CD4-positive, alpha-beta T cell treated with Interleukin-15 for 1 hour (primary cell): Measurements from ENCODE around the gene TAOK1.

ENCODE experiments used
- DNase-seq: peaks from one replicate; pipeline ENCODE4 v3.0.0-alpha.2; 2020

TAOK1 gene

DNA sequence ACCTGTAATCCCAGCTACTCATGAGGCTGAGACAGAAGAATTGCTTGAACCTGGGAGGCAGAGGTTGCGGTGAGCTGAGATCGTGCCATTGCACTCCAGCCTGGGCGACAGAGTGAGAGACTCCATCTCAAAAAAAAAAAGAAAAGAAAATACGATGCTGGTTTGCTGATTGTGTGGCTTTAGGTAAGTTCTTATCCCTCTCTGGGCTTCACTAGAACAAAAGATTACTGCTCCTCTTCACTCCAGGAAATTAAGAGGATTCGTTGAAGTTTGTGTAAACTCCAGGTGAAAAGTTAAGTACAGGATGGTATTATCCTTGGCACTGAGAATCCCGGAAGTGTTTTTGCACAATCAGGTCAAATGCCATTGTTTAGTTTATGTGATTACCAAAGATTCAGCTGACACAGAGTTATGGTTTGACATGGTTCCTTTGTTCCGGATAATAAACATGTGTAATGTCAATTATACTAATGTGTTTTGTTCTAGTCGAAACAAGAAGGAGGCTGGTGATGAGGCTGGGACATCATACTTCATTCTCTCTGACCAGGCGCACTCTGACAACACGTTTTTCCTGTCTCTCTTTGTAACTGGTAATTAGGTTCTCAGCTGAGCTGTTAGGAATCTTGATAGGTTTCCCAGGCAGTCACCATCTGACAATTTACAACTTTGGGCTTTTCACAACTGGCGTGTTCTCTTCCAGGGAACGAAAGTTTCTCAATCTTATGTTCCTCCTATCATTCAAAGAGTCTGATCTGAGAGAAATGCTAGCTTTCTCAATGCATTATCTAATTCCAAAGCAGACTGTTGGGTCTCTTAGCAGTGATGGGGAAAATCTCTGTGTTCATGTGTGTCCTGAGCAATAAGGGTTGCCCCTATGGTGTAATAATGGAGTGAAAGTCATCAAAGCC lies 10.8 kb upstream of the TAOK1 start:
- DNase-seq: no peak

DNA sequence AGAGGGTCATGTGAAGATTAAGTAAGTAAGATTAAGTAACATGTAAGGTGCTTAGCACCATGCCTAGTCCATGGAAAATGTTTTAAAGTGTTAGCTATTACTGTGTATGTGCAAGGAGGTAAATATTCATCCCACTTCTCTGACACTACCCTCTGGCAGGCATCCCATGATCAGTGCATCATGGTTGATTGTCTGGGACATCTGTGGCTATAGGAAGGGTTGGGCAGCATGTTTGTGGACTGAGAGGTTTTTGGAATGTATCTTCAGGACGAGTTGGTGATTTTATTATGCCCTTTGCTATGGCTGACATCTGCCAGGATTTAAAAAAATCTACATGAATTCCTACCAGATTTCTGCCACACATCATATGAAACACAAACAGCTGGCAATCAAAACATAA lies 6.5 kb upstream of the TAOK1 start:
- no peak for DNase-seq

DNA sequence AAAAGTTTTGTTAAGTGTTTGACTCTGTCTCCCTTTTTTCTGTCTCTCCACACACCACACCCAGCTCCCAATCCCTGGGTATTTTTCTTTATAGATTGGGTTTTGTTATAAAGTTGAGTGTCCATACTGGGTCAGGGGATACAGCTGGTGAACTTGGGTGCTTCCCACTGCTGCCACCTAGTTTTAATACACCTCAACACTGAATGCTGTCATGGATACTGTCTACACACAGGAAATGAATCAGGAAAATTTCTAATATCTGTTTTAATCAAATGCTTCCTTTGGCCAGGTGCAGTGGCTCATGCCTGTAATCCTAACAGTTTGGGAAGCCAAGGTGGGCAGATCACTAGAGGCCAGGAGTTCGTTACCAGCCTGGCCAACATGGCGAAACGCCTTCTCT lies 5.3 kb upstream of the TAOK1 start:
- DNase-seq: no peak

DNA sequence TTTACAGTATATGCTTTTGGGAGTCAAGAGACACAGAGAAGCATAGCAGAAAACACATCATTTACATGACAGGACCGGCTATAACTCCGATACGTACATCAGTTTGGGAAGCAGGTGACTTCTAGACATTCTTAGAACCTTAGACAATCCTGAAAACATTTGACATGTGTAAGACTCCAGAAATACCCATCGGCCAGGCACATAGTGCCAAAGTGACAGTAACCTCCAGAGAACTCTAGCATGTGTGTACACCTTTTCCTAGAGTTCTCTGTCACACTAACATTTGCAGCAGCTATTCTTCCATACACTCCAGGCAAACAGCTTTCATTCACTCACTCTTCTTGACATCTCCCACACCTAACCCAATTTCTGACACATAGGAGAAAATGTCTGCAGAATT lies 3.4 kb upstream of the TAOK1 start:
- DNase-seq: no peak

DNA sequence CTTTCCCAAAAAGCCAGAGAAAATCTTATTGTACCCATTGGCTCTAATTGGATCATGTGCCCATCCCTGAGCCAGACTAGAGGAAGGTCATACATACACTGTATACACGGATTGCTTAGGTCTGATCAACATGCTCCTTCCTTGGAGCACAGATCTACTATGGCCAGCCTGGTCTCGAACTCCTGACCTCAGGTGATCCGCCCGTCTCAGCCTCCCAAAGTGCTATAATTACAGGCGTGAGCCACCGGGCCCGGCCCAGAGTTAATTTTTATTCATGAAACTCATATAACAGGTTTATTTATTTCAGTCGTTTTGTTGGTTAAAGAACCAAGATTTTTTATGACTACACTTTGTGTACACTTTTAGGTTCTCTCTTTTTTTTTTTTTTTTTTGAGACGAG lies 1.2 kb upstream of the TAOK1 start:
- no peak for DNase-seq

DNA sequence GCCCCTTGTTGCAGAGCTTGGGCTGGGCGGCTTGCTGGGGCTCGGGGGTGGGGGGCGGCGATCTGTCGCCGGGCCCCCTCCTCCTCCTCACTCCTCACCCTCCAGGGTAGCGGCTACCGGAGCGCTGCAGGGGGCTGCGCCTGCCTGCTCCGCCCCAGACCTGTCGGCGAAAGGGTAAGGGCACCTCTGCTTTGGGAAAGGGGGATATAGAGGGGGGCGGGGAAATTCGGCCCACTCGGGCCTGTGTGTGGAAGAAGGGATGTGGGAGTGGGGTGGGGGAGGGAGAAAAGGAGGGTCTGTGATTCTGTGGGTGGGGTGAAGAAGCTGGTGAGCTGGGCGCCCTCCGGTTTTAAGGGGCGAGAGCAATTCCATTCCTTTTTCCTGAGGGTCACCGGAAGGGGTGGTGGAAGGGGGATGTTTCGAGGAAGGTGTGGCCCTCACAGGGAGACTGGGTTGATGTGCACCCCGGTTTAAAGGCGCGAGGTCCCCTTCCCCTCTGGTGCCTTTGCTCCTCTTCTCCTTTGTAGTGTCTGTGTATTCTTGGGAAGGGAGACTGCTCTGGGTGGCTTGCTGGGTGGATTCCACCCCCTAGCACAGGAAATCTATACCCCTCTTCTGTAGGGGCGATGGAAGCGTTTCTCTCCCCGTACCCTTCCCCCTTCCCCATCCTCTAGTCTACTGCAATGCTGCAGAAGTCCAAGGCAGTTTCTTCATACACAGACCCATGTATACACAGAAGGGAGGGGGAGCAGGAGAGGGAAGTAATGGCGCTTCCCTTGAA lies 878 bp downstream of the TAOK1 start:
- no peak for DNase-seq

DNA sequence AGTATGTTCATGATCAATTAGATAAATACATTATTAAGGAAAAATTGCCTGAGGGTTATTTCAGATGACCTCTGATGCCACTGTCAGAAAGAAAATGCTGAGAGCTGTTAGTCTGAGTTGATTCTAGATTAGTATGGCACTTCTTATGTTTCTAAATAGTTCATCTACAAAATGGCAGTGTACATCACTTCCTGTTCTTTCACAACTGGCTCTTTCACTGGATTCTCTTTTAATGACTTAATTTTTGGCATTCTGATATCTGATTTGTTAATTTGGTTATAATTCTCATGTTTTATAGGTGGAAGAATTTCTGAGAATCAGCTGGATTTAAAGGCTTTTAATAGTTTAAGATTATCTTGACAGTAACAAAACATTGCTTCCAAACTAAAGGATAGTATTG lies 3.3 kb downstream of the TAOK1 start:
- no peak for DNase-seq

DNA sequence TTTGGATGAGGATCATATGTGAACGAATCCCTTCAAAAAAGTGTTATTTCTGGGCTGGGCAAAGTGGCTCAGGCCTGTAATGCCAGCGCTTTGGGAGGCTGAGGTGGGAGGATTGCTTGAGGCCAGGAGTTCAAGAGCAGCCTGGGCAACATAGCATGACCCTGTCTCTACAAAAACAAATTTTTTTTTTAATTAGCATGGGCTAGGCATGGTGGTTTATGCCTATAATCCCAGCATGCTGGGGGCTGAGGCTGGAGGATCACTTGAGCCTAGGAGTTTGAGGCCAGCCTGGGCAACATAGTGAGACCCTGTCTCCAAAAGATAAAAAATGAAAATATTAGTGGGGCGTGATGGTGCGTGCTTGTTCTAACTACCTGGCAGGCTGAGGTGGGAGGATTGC lies 4.6 kb downstream of the TAOK1 start:
- DNase-seq: no peak

DNA sequence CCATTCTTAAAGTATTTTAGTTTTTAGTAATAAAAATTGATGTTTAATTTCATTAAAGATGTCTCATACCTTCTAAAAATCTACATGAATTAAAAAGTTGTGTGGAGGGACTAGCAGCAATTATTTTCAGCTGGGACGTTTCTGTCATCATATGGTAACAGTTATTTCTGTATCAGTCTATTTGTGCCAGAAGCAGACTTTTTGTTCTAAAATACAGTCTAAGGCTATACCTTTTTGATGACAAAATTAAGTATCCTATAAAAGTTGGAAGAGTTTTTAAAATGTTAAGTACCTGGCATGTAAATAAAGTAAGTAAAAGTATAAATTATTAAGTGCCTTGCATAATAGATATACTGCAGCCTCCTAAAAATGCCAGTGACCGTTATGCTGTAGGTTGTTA lies 5.9 kb downstream of the TAOK1 start:
- no peak for DNase-seq

DNA sequence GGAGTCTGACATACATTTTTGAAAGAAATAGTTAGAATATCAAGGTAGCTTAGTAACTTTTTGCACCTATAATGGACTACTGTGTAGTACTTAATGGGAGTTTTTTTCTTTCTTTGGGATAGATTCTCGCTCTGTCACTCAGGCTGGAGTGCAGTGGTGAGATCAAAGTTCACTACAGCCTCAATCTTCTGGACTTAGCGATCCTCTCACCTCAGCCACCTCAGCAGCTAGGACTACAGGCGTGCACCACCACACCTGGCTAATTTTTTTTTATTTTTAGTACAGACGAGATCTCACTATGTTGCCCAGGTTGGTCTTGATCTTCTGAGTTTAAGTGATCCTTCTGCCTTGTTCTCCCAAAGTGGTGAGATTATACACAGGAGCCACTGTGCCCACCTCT lies 9.5 kb downstream of the TAOK1 start:
- no peak for DNase-seq

DNA sequence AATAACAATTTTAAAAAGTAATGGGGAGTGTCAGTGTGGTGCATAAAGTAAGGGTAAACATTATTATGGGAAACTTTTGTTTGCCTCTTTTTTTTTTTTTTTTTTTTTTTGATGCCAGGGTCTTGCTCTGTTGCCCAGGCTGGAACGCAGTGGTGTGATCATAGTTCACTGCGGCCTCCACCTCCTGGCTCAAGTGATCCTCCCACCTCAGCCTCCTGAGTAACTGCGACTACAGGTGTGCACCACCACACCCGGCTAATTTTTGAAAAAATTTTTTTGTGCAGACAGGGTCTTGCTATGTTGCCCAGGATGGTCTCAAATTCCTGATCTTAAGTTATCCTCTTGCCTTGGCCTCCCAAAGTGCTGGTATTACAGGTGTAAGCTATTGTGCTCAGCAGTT lies 10.7 kb downstream of the TAOK1 start:
- DNase-seq: no peak

DNA sequence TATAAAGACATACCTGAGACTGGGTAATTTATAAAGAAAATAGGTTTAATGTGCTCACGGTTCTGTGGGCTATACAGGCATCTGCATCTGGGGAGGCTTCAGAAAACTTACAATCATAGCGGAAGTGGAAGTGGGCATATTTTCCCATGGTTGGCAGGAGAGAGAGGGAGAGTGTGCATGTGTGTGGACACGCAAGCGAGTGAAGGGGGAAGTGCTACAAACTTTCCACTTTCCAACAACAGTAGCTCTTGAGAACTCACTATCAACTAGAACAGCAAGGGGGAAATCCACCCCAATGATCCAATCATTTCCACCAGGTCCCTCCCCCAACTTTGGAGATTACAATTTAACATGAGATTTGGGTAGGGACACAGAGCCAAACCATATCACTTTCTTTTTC lies 11.1 kb downstream of the TAOK1 start:
- no peak for DNase-seq

DNA sequence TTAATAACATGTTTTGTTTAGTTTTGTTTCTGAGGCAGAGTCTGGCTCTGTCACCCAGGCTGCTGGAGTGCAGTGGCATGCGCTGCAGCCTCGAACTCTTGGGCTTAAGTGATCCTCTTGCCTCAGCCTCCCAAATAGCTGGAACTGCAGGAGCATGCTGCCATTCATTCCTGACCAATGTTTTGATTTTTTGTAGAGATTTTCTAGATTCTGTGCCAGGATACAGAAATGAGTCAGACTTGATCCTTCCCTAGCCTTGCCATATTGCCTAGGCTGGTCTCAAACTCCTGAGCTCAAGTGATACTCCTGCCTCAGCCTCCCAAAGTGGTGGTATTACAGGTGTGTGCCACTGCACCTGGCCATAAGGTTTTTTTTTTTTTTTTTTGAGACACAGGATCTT lies 17.7 kb downstream of the TAOK1 start:
- DNase-seq: no peak

DNA sequence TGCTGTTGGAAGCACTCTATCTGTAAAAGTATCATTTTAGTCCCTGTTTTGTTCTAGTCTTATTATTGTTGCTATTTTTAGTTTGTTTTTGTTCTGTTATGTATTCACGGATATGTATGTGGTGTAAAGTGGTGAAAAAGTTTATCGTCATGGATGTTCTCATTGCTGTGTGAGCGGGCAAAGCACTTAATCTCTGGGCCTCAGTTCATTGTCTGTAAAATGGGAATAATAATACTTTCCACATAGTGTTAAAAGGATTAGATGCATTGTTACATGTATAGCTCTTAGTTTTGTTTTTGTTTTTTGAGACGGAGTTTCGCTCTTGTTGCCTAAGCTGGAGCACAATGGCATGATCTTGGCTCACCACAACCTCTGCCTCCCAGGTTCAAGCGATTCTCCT lies 19.8 kb downstream of the TAOK1 start:
- DNase-seq: no peak

DNA sequence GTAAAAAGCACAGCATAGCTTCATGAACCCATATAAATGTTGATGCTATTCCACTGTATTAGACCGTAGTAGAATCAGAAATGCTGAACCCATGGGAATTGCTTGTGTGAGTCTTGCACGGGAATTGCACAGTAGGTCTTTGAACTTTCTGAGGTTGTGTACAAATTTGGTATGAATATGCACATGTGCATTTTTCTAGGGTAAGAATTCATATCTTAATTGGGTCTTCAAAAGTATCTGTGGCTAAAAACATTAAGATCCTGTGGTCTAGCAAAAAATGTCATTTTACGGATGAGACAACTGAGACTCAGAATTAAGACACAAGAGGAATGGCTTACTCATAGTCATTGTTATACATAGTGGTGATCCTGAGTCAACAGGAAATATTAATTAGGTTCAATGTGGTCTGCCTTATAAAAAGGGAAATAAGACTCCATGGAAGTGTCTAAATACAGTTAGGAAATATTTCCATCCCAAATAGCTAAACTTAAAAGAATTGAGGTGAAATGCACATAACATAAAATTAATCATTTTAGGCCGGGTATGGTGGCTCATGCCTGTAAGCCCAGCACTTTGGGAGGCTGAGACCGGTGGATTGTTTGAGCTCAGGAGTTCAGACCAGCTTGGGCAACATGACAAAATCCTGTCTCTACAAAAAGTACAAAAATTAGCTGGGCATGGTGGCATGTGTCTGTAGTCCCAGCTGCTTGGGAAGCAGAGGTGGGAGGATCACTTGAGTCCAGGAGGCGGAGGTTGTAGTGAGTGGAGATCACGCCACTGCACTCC lies 22.8 kb downstream of the TAOK1 start:
- no peak for DNase-seq

DNA sequence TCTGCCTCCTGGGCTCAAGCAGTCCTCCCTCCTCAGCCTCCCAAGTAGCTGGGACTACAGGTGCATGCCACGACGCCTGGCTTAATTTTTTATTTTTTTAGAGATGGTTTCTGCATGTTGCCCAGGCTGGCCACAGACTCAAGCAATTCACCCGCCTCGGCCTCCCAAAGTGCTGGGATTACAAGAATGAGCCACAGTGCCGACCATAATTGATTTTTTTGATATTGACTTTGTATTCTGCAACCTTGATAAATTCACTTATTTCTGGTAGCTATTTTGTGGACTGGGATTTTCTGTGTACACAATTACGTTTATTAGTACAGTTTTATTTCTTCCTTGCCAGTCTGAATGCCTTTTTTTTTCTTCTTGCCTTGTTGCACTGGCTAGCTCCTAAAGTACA lies 30.0 kb downstream of the TAOK1 start:
- no peak for DNase-seq

DNA sequence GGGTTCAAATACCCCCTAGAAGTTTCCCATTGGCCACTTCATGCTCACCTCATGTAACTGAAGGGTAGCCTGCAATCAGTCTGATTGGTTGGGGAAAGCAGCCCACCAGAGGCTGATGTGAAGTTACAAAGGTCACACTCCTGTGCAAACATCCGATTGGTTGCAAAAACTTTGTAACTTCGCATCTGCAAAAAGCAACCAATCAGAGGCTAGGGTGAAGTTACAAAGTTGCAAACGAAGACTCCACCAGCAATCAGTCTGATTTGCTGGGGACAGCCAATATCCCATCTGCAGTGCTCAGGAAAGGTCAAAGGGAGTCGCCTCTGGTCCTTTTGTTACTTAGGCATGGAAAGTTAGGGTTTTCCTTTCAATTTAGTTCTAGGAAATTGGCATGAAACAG lies 40.1 kb downstream of the TAOK1 start:
- DNase-seq: no peak

DNA sequence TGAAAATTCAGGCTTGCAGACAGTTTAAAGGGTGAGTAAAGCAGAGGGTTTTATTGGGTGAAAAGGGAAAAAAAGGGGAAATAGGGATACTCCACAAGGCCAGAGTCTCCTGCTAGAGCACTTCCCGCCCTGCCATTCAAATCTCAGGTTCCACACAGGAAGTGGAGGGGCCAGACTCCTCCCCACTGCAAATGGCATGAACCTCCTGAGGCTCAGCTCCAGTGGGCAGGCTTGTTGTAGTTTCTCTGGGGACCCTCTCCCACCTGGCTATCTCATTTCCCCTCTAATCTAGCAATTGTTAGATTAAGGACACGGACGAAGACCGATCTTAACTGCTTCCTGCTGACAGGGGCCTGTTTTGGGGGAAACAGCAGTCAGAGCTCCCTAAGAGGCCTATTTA lies 43.4 kb downstream of the TAOK1 start:
- no peak for DNase-seq

DNA sequence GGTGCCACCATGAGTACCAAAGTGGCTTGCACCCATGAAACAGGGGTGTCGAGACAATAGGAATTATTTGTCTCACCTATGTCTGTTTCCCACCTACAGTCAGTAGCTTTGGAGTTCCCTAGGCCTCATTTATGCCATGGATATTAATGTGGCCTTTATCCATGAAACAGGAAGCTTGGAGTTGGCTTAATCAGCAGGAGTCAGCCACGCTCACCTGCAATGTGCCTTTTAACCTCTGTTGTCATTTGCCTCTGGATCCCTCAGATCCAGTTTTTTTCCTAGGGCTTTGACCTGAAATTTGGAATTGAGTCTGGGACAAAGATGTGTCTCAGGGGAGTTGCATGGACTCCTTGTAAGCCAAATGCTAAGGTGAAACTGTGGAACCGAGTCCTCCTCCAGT lies 44.4 kb downstream of the TAOK1 start:
- DNase-seq: no peak

DNA sequence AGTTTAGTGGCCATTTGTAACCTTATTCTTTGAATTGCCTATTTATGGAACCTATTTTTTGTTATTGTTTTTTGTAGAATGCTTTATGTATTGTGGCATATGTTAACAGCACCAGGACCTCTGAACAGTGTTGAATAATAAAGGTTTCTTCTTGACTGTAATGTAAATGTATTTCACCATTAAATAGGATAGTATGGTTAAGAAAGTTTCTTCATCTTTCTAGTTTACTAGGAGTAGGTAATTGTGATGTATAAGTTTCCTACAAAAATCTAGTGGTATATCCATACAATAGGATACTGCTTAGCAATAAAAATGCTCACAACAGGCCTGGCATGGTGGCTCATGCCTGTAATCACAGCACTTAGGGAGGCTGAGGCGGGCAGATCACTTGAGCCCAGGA lies 52.3 kb downstream of the TAOK1 start:
- DNase-seq: no peak

DNA sequence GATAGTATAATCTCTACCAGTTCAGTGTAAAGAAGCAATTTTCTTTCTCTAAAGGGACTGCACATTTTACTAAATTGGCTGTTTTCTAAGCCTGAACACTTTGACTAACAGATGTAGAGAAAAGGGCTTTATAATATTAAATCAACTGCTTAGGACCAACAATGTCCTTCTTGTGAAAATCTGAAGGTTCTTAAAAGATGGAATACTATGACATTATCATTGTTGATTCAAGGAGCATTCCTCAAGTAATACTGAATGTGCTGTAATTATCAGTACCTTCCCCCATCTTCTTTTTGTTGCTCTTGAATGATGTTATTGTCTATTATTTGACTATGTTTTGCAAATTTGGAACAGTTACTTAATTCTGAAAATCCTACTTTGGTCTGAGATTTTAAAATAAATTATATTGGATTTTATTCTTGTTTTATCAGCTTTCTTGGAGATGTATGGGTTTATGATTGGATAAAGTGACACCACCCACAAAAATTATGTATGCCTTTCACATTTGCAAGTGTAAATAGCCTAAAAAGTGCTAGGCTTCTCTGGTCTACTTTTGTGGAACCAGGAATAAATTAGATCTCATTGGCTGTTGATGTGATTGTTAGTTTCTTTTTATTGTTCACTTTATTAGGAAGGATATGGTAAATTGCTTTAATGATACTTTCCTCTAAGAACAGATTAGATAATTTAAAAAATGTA lies 53.0 kb downstream of the TAOK1 start:
- no peak for DNase-seq

DNA sequence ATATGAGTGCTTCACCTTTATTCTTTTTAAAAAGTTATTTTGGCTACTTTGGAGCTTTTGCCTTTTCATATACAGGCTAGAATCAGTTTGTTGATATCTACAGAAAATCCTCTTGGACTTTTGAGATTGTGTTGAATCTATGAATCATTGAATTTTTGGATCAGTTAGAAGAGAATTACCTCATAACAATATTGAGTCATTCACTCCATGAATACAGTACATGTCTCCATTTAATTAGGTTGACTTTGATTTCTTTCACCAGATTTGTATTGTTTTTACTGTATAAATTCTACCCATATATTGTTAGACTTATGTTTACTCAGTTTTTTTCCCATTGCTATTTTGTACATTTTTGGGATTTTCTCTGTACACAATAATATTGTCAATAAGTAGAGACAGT lies 54.4 kb downstream of the TAOK1 start:
- no peak for DNase-seq

DNA sequence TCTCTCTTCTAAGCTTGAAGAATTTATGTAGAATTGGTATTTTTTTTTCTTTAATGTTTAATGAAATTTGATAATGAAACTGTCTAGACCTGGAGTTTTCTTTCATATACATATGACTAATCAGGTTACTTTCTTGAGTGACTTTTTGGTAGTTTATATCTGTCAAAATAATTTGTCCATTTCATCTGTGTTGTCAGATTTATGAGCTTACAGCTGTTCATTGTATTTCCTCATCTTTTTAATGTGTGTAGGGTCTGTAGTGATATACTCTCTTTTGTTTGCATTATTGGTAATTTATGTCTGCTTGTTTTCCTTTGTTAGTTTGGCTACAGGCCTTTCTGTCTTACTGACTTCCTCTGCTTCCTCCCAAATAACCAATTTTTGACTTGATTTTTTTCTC lies 55.7 kb downstream of the TAOK1 start:
- no peak for DNase-seq
